H1 (cell line): Measurements from ENCODE around the gene GPC1. TPM values are rescaled to one million over a fixed set of nuclear protein-coding genes. Genes with fewer than 3 reads are reported as not detected.

Source experiments
- CEBPB ChIP-seq: IDR thresholded peaks from 2 replicates; pipeline ENCODE4 v1.6.1; 2012; ENCODE audit warnings: low read depth, low read length
- CHD7 ChIP-seq: fragments of 300-600 bp; sonication (generic); IDR thresholded peaks from 2 replicates; pipeline ENCODE4 v1.7.1; 2012; ENCODE audit warnings: low read length, moderate library complexity, mild to moderate bottlenecking, inconsistent platforms; ENCODE audit not compliant: insufficient replicate concordance
- E2F6 ChIP-seq: IDR thresholded peaks from 2 replicates; pipeline ENCODE4 v1.6.1; 2012; ENCODE audit warnings: inconsistent platforms
- NANOG ChIP-seq: IDR thresholded peaks from 2 replicates; pipeline ENCODE4 v1.6.1; 2011; ENCODE audit warnings: low read length, low read depth, mild to moderate bottlenecking, inconsistent platforms; ENCODE audit not compliant: insufficient read depth, poor library complexity, severe bottlenecking
- RNF2 ChIP-seq: fragments of 200-900, 300-1000 bp; sonication (generic); IDR thresholded peaks from 2 replicates; pipeline ENCODE4 v1.7.1; 2016; ENCODE audit warnings: borderline replicate concordance, low read depth, mild to moderate bottlenecking, antibody characterized with exemption, low read length; ENCODE audit not compliant: poor library complexity, severe bottlenecking; ENCODE audit errors: missing control alignments
- SUZ12 ChIP-seq: fragments of 200-600 bp; sonication (generic); IDR thresholded peaks from 2 replicates; pipeline ENCODE4 v1.6.1; 2012; ENCODE audit warnings: mild to moderate bottlenecking, inconsistent platforms, low read length, moderate library complexity, mixed read lengths
- polyA plus RNA-seq, 7 experiments: library from polyadenylated mRNA; depleted of rRNA in 3 of 7; stranded (reverse) in 5 of 7; unstranded in 2 of 7; fragments of >200 nt in 5 of 7; fragments of 200-250 nt in 2 of 7; gene quantifications; 1 replicate in 5 of 7; 2 replicates in 1 of 7; 4 replicates in 1 of 7; pipeline versions ENCODE4 v1.2.1 to v1.2.3, GENCODE V29; 2011 to 2013; ENCODE audit warnings: missing spikeins in 2 of 7, mixed read lengths in 2 of 7
- total RNA-seq: library from RNA; stranded (reverse); fragmentation: NEBNext Ultra II Directional; extraction: Animal tissue kit (Norgen Biotek cat#: 25700); gene quantifications from 2 replicates; pipeline ENCODE4 v1.2.1, GENCODE V29; 2021

The GPC1 gene
- total and polyA plus RNA-seq, 2 of the 8 experiments (the other 6 are each of a cell fraction or from before 2014, with no cell fraction given): 21.9 to 28.3 TPM

GRCh38 chr2:240502059-240502429 is 66.6 kb downstream of the GPC1 start (continued):
- TF ChIP-seq NANOG (no peak), CHD7 (no peak), RNF2 (no peak), SUZ12 (no peak), E2F6 (no peak), CEBPB (no peak)
